Measurements from ENCODE around the gene DDC.

Gene DDC

GRCh38 chr7:50409856-50410745, 155.1 kb downstream of the DDC start:
- DNase-seq, result no peak

Data from NCI-H2227 treated with DMSO at 0.1 percent for 48 hours (cell line).